GM18861 (cell line): ENCODE results near the gene DIDO1.
"Not testable (repeated sequence)": the region's sequence is repeated elsewhere in the genome, so short reads cannot be mapped to it uniquely, and the experiment has no call there.

Source experiments
- ATAC-seq: cut with Tn5 transposase; IDR thresholded peaks from one replicate; pipeline ENCODE4 v1.9.1; 2021; ENCODE audit not compliant: unreplicated experiment

DIDO1 gene

GRCh38 chr20:62880935-62881661, 45.2 kb downstream of the DIDO1 start:
- no peak for ATAC-seq

GRCh38 chr20:62880147-62880934, 46.0 kb downstream of the DIDO1 start:
- ATAC-seq: no peak

- no peak for ATAC-seq
Observed at GRCh38 chr20:62879275-62880146, 46.8 kb downstream of the DIDO1 start.

- ATAC-seq: no peak
Observed at GRCh38 chr20:62878244-62879038, 47.9 kb downstream of the DIDO1 start.

GRCh38 chr20:62876902-62877816, 49.1 kb downstream of the DIDO1 start:
- ATAC-seq: no peak

- no peak for ATAC-seq
Observed at GRCh38 chr20:62876501-62876901, 49.8 kb downstream of the DIDO1 start.

- no peak for ATAC-seq
Observed at GRCh38 chr20:62875419-62876361, 50.6 kb downstream of the DIDO1 start.

- no peak for ATAC-seq
Observed at GRCh38 chr20:62874964-62875344, 51.4 kb downstream of the DIDO1 start.

GRCh38 chr20:62873681-62874031, 52.6 kb downstream of the DIDO1 start:
- not testable (repeated sequence) for ATAC-seq

GRCh38 chr20:62873280-62873679, 53.0 kb downstream of the DIDO1 start:
- ATAC-seq: no peak

- ATAC-seq: no peak
Observed at GRCh38 chr20:62872862-62873261, 53.4 kb downstream of the DIDO1 start.

- no peak for ATAC-seq
Observed at GRCh38 chr20:62872184-62872847, 54.0 kb downstream of the DIDO1 start.

- no peak for ATAC-seq
Observed at GRCh38 chr20:62864207-62864606, 62.1 kb downstream of the DIDO1 start.

- peak; percentile 44 for ATAC-seq
Observed at GRCh38 chr20:62861726-62862336, 64.5 kb downstream of the DIDO1 start, which contains the start of gene TCFL5. Gene TCFL5 (minus strand): TSS chr20:62861822. CDS start chr20:62861670, 152 bp downstream.

- ATAC-seq: peak; percentile 30
Observed at GRCh38 chr20:62860924-62861691, 65.2 kb downstream of the DIDO1 start.

GRCh38 chr20:62860391-62860923, 65.8 kb downstream of the DIDO1 start:
- no peak for ATAC-seq
